ENCODE data around the gene OR2A5. TPM values are rescaled to one million over a fixed set of nuclear protein-coding genes. Genes with fewer than 3 reads are reported as not detected.

The OR2A5 gene
- total RNA-seq, 1 donor from 2014 or later, result not detected

GRCh38 chr7:144011458-144012230 is 37.1 kb upstream of the OR2A5 start:
- Histone ChIP-seq H3K27ac (ENCODE audit: low read depth, low read length) (no peak overlapping the region), H3K9me3 (ENCODE audit: insufficient read depth, low read depth, low read length) (peaks cover 9% of the 10 kb centered on the region), H4K20me1 (ENCODE audit: insufficient read depth, low read length) (no peaks in the 10 kb centered on the region), H3K9ac (ENCODE audit: low read length) (no peak overlapping the region), H3K27me3 (ENCODE audit: insufficient read depth, low read length) (no peaks in the 10 kb centered on the region), H3K4me3 (ENCODE audit: insufficient read depth, low read depth, low read length) (no peak overlapping the region), H2AFZ (ENCODE audit: low read depth, low read length) (no peak overlapping the region), H3K4me1 (ENCODE audit: insufficient read depth, low read length) (no peaks in the 10 kb centered on the region), H3K79me2 (ENCODE audit: insufficient read depth, low read length) (no peaks in the 10 kb centered on the region), H3K4me2 (ENCODE audit: low read length) (no peak overlapping the region), H3K36me3 (ENCODE audit: insufficient read depth, low read length) (no peaks in the 10 kb centered on the region)
- H3K4me1 Mint-ChIP-seq (ENCODE audit: low read depth, unreplicated experiment), result no peaks in the 10 kb centered on the region
- H3K9me3 Mint-ChIP-seq (ENCODE audit: unreplicated experiment), result peaks cover 11% of the 10 kb centered on the region
- no peaks in the 10 kb centered on the region for H3K27me3 Mint-ChIP-seq (ENCODE audit: low read depth, unreplicated experiment)
- no peak overlapping the region for H3K27ac Mint-ChIP-seq (ENCODE audit: unreplicated experiment)
- DNase-seq (ENCODE audit: low read depth) (no peak), FAIRE-seq (no peak)
- TF ChIP-seq, protein P1, sequence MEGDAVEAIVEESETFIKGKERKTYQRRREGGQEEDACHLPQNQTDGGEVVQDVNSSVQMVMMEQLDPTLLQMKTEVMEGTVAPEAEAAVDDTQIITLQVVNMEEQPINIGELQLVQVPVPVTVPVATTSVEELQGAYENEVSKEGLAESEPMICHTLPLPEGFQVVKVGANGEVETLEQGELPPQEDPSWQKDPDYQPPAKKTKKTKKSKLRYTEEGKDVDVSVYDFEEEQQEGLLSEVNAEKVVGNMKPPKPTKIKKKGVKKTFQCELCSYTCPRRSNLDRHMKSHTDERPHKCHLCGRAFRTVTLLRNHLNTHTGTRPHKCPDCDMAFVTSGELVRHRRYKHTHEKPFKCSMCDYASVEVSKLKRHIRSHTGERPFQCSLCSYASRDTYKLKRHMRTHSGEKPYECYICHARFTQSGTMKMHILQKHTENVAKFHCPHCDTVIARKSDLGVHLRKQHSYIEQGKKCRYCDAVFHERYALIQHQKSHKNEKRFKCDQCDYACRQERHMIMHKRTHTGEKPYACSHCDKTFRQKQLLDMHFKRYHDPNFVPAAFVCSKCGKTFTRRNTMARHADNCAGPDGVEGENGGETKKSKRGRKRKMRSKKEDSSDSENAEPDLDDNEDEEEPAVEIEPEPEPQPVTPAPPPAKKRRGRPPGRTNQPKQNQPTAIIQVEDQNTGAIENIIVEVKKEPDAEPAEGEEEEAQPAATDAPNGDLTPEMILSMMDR (IDR thresholded peaks at IDR 0.05; ENCODE audit: insufficient read depth, low read depth, low read length), result no peak
- TF ChIP-seq EZH2 (IDR thresholded peaks at IDR 0.05; ENCODE audit: insufficient read depth, low read length), result no peak
- H3K36me3 Mint-ChIP-seq (ENCODE audit: low read depth, unreplicated experiment), result no peaks in the 10 kb centered on the region
- H3K4me3 Mint-ChIP-seq (ENCODE audit: unreplicated experiment), result no peak overlapping the region

GRCh38 chr7:144018065-144018464 is 30.7 kb upstream of the OR2A5 start:
- no peaks in the 10 kb centered on the region for H3K9me3 ChIP-seq (ENCODE audit: insufficient read depth, low read depth, low read length)
- H3K27me3 ChIP-seq (ENCODE audit: insufficient read depth, low read length), result no peaks in the 10 kb centered on the region
- Mint-ChIP-seq H3K36me3 (ENCODE audit: low read depth, unreplicated experiment) (no peaks in the 10 kb centered on the region), H3K9me3 (ENCODE audit: unreplicated experiment) (no peaks in the 10 kb centered on the region), H3K4me3 (ENCODE audit: unreplicated experiment) (no peak overlapping the region), H3K27me3 (ENCODE audit: low read depth, unreplicated experiment) (no peaks in the 10 kb centered on the region), H3K27ac (ENCODE audit: unreplicated experiment) (no peak overlapping the region), H3K4me1 (ENCODE audit: low read depth, unreplicated experiment) (peaks cover 13% of the 10 kb centered on the region)
- no peaks in the 10 kb centered on the region for H4K20me1 ChIP-seq (ENCODE audit: insufficient read depth, low read length)
- peaks cover 10% of the 10 kb centered on the region for H3K4me1 ChIP-seq (ENCODE audit: insufficient read depth, low read length)
- DNase-seq (ENCODE audit: low read depth), result no peak
- H3K36me3 ChIP-seq (ENCODE audit: insufficient read depth, low read length), result no peaks in the 10 kb centered on the region
- no peak overlapping the region for H3K4me2 ChIP-seq (ENCODE audit: low read length)
- FAIRE-seq, result no peak
- no peak overlapping the region for H2AFZ ChIP-seq (ENCODE audit: low read depth, low read length)
- TF ChIP-seq EZH2 (IDR thresholded peaks at IDR 0.05; ENCODE audit: insufficient read depth, low read length), result no peak
- TF ChIP-seq, protein P1 (IDR thresholded peaks at IDR 0.05; ENCODE audit: insufficient read depth, low read depth, low read length), result no peak
- no peak overlapping the region for H3K4me3 ChIP-seq (ENCODE audit: insufficient read depth, low read depth, low read length)
- no peak overlapping the region for H3K27ac ChIP-seq (ENCODE audit: low read depth, low read length)
- H3K9ac ChIP-seq (ENCODE audit: low read length), result no peak overlapping the region
- H3K79me2 ChIP-seq (ENCODE audit: insufficient read depth, low read length), result no peaks in the 10 kb centered on the region

GRCh38 chr7:144019457-144019856 is 29.3 kb upstream of the OR2A5 start:
- H3K27ac ChIP-seq (ENCODE audit: low read depth, low read length), result no peak overlapping the region
- H3K4me3 ChIP-seq (ENCODE audit: insufficient read depth, low read depth, low read length), result no peak overlapping the region
- no peaks in the 10 kb centered on the region for H3K79me2 ChIP-seq (ENCODE audit: insufficient read depth, low read length)
- H3K4me1 Mint-ChIP-seq (ENCODE audit: low read depth, unreplicated experiment), result peaks cover 13% of the 10 kb centered on the region
- H4K20me1 ChIP-seq (ENCODE audit: insufficient read depth, low read length), result no peaks in the 10 kb centered on the region
- peaks cover 10% of the 10 kb centered on the region for H3K4me1 ChIP-seq (ENCODE audit: insufficient read depth, low read length)
- no peaks in the 10 kb centered on the region for H3K36me3 ChIP-seq (ENCODE audit: insufficient read depth, low read length)
- H3K9me3 ChIP-seq (ENCODE audit: insufficient read depth, low read depth, low read length), result no peaks in the 10 kb centered on the region
- H3K27ac Mint-ChIP-seq (ENCODE audit: unreplicated experiment), result peak overlapping the region; percentile 87
- H2AFZ ChIP-seq (ENCODE audit: low read depth, low read length), result no peak overlapping the region
- H3K36me3 Mint-ChIP-seq (ENCODE audit: low read depth, unreplicated experiment), result no peaks in the 10 kb centered on the region
- peak overlapping the region; percentile 54 for H3K4me2 ChIP-seq (ENCODE audit: low read length)
- H3K9ac ChIP-seq (ENCODE audit: low read length), result no peak overlapping the region
- no peaks in the 10 kb centered on the region for H3K9me3 Mint-ChIP-seq (ENCODE audit: unreplicated experiment)
- no peaks in the 10 kb centered on the region for H3K27me3 ChIP-seq (ENCODE audit: insufficient read depth, low read length)
- no peaks in the 10 kb centered on the region for H3K27me3 Mint-ChIP-seq (ENCODE audit: low read depth, unreplicated experiment)
- H3K4me3 Mint-ChIP-seq (ENCODE audit: unreplicated experiment), result no peak overlapping the region
- TF ChIP-seq, protein P1 (IDR thresholded peaks at IDR 0.05; ENCODE audit: insufficient read depth, low read depth, low read length), result no peak
- TF ChIP-seq EZH2 (IDR thresholded peaks at IDR 0.05; ENCODE audit: insufficient read depth, low read length), result no peak
- FAIRE-seq, result no peak
- peak; percentile 84 for DNase-seq (ENCODE audit: low read depth)

Data from astrocyte (in vitro differentiated cells and primary cell).